CD8-positive, alpha-beta memory T cell (primary cell): ENCODE results near the gene TUBA3D. TPM values are rescaled to one million over a fixed set of nuclear protein-coding genes. Genes with fewer than 3 reads are reported as not detected.
"Not testable (repeated sequence)": the region's sequence is repeated elsewhere in the genome, so short reads cannot be mapped to it uniquely, and the experiment has no call there.

ENCODE experiments used
- CTCF ChIA-PET: fragments of 350-600 bp; sonication (Branson Sonifier 250); formaldehyde crosslinking; loops from one replicate; lab custom pipeline; 2021; ENCODE audit warnings: antibody characterized with exemption; lab: Charles Lee
- POLR2A ChIA-PET: fragments of 350-600 bp; sonication (Branson Sonifier 250); formaldehyde crosslinking; loops from one replicate; lab custom pipeline; 2021; ENCODE audit warnings: antibody characterized with exemption; lab: Charles Lee
- DNase-seq, 5 donors: peaks; one replicate each; pipeline versions ENCODE4 v3.0.0 to v3.0.0-alpha.2; 2020 to 2022; ENCODE audit warnings: mixed read lengths in 1 of 5
- H3K27ac ChIP-seq: one replicate; pipeline ENCODE4 v1.7.0; 2013; ENCODE audit warnings: low read depth, mild to moderate bottlenecking, low read length, moderate library complexity
- H3K27me3 ChIP-seq: 2 replicates; pipeline ENCODE4 v1.7.0; 2013; ENCODE audit warnings: low read length, mild to moderate bottlenecking; ENCODE audit not compliant: insufficient read depth, poor library complexity, severe bottlenecking
- H3K36me3 ChIP-seq: 2 replicates; pipeline ENCODE4 v1.7.0; 2013; ENCODE audit warnings: mild to moderate bottlenecking, low read length, moderate library complexity; ENCODE audit not compliant: insufficient read depth
- H3K4me1 ChIP-seq: 2 replicates; pipeline ENCODE4 v1.7.0; 2013; ENCODE audit warnings: mild to moderate bottlenecking, low read length, moderate library complexity; ENCODE audit not compliant: insufficient read depth
- H3K4me3 ChIP-seq: 2 replicates; pipeline ENCODE4 v1.7.0; 2013; ENCODE audit warnings: mild to moderate bottlenecking, low read length
- H3K9me3 ChIP-seq: 2 replicates; pipeline ENCODE4 v1.7.0; 2013; ENCODE audit warnings: mild to moderate bottlenecking, low read length
- H3K27ac Mint-ChIP-seq, 8 donors: one replicate each; pipeline ENCODE4 v1.8.0; 2020 to 2021; ENCODE audit warnings: mixed read lengths in 8 of 8, mild to moderate bottlenecking in 6 of 8, inconsistent platforms in 3 of 8, moderate library complexity in 3 of 8
- H3K27me3 Mint-ChIP-seq, 2 donors: one replicate each; pipeline ENCODE4 v1.8.0; 2020 to 2021; ENCODE audit warnings: mixed read lengths in 2 of 2, mild to moderate bottlenecking in 1 of 2, moderate library complexity in 1 of 2
- H3K36me3 Mint-ChIP-seq, 3 donors: one replicate each; pipeline ENCODE4 v1.8.0; 2020 to 2021; ENCODE audit warnings: mixed read lengths in 3 of 3, inconsistent platforms in 1 of 3, mild to moderate bottlenecking in 1 of 3
- H3K4me1 Mint-ChIP-seq, 3 donors: one replicate each; pipeline ENCODE4 v1.8.0; 2020 to 2021; ENCODE audit warnings: mixed read lengths in 3 of 3, inconsistent platforms in 1 of 3, mild to moderate bottlenecking in 1 of 3
- H3K4me3 Mint-ChIP-seq, 7 donors: one replicate each; pipeline ENCODE4 v1.8.0; 2020 to 2021; ENCODE audit warnings: mixed read lengths in 7 of 7, mild to moderate bottlenecking in 6 of 7, moderate library complexity in 4 of 7, inconsistent platforms in 2 of 7
- H3K9me3 Mint-ChIP-seq, 5 donors: one replicate each; pipeline ENCODE4 v1.8.0; 2020 to 2022; ENCODE audit warnings: mixed read lengths in 5 of 5, mild to moderate bottlenecking in 3 of 5, moderate library complexity in 2 of 5, inconsistent platforms in 1 of 5
- polyA plus RNA-seq: library from polyadenylated mRNA; unstranded; fragments of 300-500 nt; fragmentation: Illumina TruSeq; gene quantifications from one replicate; pipeline ENCODE4 v1.2.3, GENCODE V29; 2021
- total RNA-seq, 2 experiments: library from RNA; stranded (reverse); gene quantifications; one replicate each; pipeline ENCODE4 v1.2.3, GENCODE V29; 2021

Gene TUBA3D
- total and polyA plus RNA-seq, 3 experiments from 2014 or later, result 0.14 TPM; not detected in 2

GRCh38 chr2:131529864-131530445 lies 54.0 kb downstream of the TUBA3D start:
- H3K27ac ChIP-seq, H3K27me3 Mint-ChIP-seq, H3K36me3 Mint-ChIP-seq, H3K4me1 ChIP-seq, H3K36me3 ChIP-seq, DNase-seq, H3K9me3 Mint-ChIP-seq, H3K27me3 ChIP-seq, H3K9me3 ChIP-seq, H3K4me3 ChIP-seq, CTCF ChIA-PET, POLR2A ChIA-PET: not testable (repeated sequence)
- peaks cover 7 to 17% (median 8%) of the 10 kb centered on the region in 3 donors for H3K4me1 Mint-ChIP-seq
- H3K27ac Mint-ChIP-seq, result peak overlapping the region in 1 of 8 donors; percentile 38
- H3K4me3 Mint-ChIP-seq, result peak overlapping the region in 3 of 7 donors; percentile 68 to 90 (median 71)

GRCh38 chr2:131530626-131531344 lies 54.9 kb downstream of the TUBA3D start:
- CTCF ChIA-PET, H3K36me3 Mint-ChIP-seq, H3K4me1 ChIP-seq, POLR2A ChIA-PET, H3K27ac ChIP-seq, H3K27ac Mint-ChIP-seq, H3K9me3 Mint-ChIP-seq, H3K4me3 ChIP-seq, H3K36me3 ChIP-seq, H3K9me3 ChIP-seq, H3K4me3 Mint-ChIP-seq, DNase-seq, H3K27me3 ChIP-seq, H3K27me3 Mint-ChIP-seq: not testable (repeated sequence)
- peaks cover 7 to 17% (median 8%) of the 10 kb centered on the region in 3 donors for H3K4me1 Mint-ChIP-seq

- H3K9me3 Mint-ChIP-seq, CTCF ChIA-PET, DNase-seq, H3K4me1 ChIP-seq, H3K36me3 ChIP-seq, H3K27ac ChIP-seq, H3K9me3 ChIP-seq, H3K27ac Mint-ChIP-seq, H3K27me3 Mint-ChIP-seq, H3K36me3 Mint-ChIP-seq, POLR2A ChIA-PET, H3K4me3 Mint-ChIP-seq, H3K4me3 ChIP-seq, H3K27me3 ChIP-seq: not testable (repeated sequence)
- peaks cover 7 to 17% (median 8%) of the 10 kb centered on the region in 3 donors for H3K4me1 Mint-ChIP-seq
Measured at GRCh38 chr2:131531547-131532185, 55.7 kb downstream of the TUBA3D start.

Other genes starting within 250 kb of the TUBA3D start
- gene RAB6D, start 112.0 kb upstream of the TUBA3D start, total RNA-seq, result not detected
- 0.08 TPM for gene RAB6D, start 112.0 kb upstream of the TUBA3D start, polyA plus RNA-seq
- gene MZT2A, start 16.3 kb downstream of the TUBA3D start, total RNA-seq, result 100 to 1,000 TPM; 141 to 142 TPM
- gene MZT2A, start 16.3 kb downstream of the TUBA3D start, polyA plus RNA-seq, result 92.6 TPM
- gene CCDC74A, start 51.8 kb downstream of the TUBA3D start, total RNA-seq, result 1 to 10 TPM; 3.6 to 5.0 TPM
- 0.69 TPM for gene CCDC74A, start 51.8 kb downstream of the TUBA3D start, polyA plus RNA-seq